GM23248 (cell line): Measurements from ENCODE around the gene TNIK.

Source experiments
- EZH2 ChIP-seq: fragments of 200-600 bp; sonication (generic); IDR thresholded peaks from 2 replicates; pipeline ENCODE4 v1.6.1; 2018; ENCODE audit warnings: antibody characterized with exemption, mild to moderate bottlenecking; ENCODE audit not compliant: insufficient read depth, poor library complexity, severe bottlenecking
- EZH2phosphoT487 ChIP-seq: fragments of 200-600 bp; sonication (generic); IDR thresholded peaks from 2 replicates; pipeline ENCODE4 v1.6.1; 2018; ENCODE audit warnings: antibody characterized with exemption, moderate library complexity, mild to moderate bottlenecking, low read depth; ENCODE audit not compliant: insufficient read depth

DNA sequence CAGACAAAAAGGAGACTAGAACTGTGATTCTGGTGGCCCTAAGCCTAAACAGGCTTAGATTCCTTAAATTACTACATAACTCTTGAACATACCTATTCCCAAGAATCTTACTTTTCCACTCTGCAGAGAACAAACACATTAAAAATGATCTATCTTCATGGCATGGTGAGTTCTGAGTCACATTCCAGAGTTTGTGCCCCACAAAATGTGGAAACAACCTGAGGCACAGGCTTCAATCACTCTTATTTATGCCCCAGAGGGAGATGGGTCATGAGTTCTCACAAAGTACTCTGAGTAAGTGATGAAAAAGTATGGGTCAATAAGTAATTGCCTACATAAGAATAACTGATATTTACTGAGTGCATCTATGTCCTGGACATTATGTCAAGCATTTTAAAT, 296.1 kb downstream of the TNIK start:
- TF ChIP-seq EZH2 (no peak), EZH2phosphoT487 (no peak)
